Endothelial cell of hepatic sinusoid (primary cell): Measurements from ENCODE around the gene PIK3C2B.
"Not testable (repeated sequence)": the region's sequence is repeated elsewhere in the genome, so short reads cannot be mapped to it uniquely, and the experiment has no call there.

Experiments
- in situ Hi-C: cut with HindIII; loops from 2 replicates; pipeline ENCODE4 v1.10.0; 2017; ENCODE audit warnings: low sequenced_read_pairs

Gene PIK3C2B, protein sequence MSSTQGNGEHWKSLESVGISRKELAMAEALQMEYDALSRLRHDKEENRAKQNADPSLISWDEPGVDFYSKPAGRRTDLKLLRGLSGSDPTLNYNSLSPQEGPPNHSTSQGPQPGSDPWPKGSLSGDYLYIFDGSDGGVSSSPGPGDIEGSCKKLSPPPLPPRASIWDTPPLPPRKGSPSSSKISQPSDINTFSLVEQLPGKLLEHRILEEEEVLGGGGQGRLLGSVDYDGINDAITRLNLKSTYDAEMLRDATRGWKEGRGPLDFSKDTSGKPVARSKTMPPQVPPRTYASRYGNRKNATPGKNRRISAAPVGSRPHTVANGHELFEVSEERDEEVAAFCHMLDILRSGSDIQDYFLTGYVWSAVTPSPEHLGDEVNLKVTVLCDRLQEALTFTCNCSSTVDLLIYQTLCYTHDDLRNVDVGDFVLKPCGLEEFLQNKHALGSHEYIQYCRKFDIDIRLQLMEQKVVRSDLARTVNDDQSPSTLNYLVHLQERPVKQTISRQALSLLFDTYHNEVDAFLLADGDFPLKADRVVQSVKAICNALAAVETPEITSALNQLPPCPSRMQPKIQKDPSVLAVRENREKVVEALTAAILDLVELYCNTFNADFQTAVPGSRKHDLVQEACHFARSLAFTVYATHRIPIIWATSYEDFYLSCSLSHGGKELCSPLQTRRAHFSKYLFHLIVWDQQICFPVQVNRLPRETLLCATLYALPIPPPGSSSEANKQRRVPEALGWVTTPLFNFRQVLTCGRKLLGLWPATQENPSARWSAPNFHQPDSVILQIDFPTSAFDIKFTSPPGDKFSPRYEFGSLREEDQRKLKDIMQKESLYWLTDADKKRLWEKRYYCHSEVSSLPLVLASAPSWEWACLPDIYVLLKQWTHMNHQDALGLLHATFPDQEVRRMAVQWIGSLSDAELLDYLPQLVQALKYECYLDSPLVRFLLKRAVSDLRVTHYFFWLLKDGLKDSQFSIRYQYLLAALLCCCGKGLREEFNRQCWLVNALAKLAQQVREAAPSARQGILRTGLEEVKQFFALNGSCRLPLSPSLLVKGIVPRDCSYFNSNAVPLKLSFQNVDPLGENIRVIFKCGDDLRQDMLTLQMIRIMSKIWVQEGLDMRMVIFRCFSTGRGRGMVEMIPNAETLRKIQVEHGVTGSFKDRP (N-terminal part only)

GRCh38 chr1:204494281-204495077 is at the start of gene PIK3C2B:
PIK3C2B (minus strand) TSS chr1:204494805; CDS start chr1:204469802, 25,003 bp downstream.
- in situ Hi-C loops, result no loop called here

GRCh38 chr1:204544321-204544720 is 49.7 kb upstream of the PIK3C2B start:
- in situ Hi-C loops, result loop anchor here (5.0 kb wide), 1 partner anchor 73 kb away; no protein-coding TSS in a partner anchor

DNA sequence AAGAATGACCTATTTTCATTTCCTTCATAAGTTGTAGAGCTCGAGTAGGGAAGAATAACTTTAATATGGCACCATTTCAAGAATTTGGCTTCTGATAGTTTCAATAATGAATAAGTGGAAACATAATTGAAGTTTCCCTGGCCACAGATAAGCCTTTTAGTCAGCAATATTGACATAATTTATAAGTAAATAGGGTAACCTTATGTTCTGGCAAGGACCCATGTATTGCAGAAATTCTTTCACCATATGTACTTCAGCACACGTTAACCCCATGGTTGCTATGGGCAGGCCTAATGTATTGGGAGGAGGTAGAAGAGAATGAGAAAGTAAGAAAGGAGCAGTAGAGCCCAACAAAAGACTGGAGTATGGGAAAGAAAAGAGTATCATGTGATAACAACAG is 47.0 kb upstream of the PIK3C2B start:
- in situ Hi-C loops, result loop anchor here (5.0 kb wide), 1 partner anchor 76 kb away; no protein-coding TSS in a partner anchor

DNA sequence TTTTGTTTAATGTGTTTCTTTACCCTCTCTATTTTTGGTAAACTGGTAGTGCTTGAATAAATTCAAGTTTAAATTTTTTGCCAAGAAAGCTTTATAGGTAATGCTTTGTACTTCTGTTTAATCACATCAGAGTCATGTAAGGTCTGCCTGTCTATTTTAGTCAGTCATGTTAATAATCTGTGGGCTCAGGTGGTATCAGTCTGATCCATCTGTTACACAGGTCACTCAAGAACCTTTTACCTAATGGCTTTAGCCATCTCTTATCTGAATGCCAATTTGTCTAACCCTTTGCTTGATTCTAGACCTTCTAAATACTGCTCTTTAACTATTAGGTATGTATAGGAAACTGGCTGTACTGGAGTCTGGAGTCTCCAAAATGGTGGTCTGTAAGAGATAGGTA is 38.2 kb upstream of the PIK3C2B start:
- in situ Hi-C loops, result no loop called here

DNA sequence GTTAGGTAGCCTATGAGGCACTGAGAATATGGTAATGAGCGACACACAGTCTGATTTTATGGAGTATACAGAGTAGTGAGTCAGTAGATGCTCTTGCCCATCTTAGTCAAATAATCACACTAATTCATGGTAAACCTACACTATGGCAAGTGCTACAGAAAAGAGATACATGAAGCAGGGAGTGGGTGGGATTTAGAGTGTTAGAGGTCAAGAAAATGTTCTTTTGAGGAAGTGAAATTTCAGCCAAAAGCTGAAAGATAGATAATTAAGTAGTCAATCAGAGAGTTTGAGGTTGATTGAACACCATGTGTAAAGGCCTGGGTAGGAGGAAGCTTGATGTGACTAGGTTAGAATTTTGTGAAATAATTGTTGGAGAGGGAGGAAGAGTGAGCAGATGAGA is 36.3 kb upstream of the PIK3C2B start:
- in situ Hi-C loops, result no loop called here

- in situ Hi-C loops, result no loop called here
Measured at GRCh38 chr1:204529371-204529895, 34.8 kb upstream of the PIK3C2B start.

DNA sequence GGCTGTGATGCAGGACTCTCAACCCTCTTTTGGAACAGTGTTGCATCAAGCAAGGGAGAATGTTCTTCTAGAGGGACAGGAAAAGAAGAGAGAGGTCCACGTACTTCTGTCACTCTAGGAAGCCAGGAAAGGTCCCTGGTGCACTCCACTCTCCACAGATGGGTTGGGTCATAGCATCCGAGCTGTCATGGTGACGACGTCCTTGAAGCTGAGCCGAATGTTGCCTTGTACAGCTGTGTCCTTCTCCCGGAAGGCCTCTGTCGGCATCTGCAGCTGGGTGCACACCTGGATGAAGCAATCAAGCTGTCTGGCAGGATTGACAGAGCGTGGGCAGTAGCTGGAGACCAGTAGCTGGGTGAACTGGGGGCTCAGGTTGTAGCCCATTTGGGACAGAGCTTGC is 34.1 kb upstream of the PIK3C2B start:
- in situ Hi-C loops, result no loop called here

GRCh38 chr1:204528241-204528640 is 33.6 kb upstream of the PIK3C2B start:
- in situ Hi-C loops, result no loop called here

DNA sequence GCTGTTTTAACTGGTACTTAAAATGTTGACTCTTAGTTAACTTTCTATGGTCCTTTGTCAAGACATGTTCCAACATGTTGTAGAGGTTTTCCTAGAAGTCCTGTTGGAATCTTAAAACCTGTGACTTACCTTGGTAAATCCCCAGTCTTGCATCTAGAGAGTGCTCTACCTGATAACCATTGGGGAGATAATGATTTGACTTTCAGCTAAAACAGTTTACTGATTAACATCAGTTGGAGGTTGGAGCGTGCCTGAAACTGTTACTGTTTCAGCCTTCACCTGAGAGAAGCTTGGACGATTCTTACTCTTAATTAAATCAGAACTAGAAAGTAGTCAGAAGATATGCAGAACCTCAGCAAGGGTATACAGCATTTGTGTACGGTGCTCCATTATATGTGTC is 30.4 kb upstream of the PIK3C2B start:
- in situ Hi-C loops, result no loop called here

DNA sequence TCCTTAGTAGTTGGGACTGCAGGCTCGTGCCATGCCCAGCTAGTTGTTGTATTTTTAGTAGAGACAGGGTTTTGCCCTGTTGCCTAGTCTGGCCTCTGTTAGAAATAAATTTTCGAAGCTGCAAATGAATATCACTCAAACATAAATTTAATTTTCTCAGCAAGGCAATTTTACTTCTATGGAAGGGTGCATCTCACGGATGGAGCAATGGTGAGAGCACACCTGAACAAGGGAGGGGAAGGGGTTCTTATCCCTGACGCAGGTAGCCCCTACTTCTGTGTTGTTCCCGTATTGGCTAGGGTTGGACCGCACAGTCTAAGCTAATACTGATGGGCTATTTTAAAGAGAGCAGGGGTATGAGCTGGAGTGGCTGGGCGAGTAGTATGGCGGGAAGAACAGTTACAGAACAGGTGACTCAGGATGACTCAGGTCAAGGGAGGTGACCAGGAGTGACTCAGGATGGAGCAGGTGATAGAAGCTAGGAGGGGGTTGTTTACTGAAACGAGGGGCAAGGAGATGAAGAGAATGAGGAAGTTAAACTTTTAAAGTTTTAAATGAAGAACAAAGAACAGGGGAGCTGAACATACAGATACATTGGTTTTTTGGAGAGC is 29.1 kb upstream of the PIK3C2B start:
- in situ Hi-C loops, result no loop called here

DNA sequence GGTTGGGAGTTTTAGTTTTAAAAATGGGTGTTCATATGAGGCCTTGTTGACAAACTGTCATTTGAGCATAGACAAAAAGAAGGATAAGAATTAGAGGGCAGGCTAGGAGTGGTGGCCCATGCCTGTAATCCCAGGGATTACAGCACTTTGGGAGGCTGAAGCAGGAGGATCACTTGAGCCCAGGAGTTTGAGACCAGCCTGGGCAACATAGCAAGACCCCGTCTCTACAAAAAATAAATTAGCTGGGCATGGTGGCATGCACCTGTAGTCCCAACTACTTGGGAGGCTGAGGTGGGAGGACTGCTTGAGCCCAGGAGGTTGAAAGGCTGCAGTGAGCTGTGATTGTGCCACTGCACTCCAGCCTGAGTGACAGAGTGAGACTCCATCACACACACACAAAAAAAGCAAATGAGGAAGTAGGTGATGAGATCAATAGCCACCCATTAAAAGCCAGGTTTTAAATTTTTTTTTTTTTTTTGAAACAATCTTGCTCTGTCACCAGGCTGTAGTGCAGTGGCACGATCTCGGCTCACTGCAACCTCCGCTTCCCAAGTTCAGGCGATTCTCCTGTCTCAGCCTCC is 27.4 kb upstream of the PIK3C2B start:
- in situ Hi-C loops, result not testable (repeated sequence)

- in situ Hi-C loops, result no loop called here
Measured at GRCh38 chr1:204520834-204521709, 26.5 kb upstream of the PIK3C2B start.

- in situ Hi-C loops, result not testable (repeated sequence)
Measured at GRCh38 chr1:204517382-204517781, 22.8 kb upstream of the PIK3C2B start.

- in situ Hi-C loops, result no loop called here
Measured at GRCh38 chr1:204516180-204516879, 21.7 kb upstream of the PIK3C2B start, which contains the start of gene MDM4. MDM4 (plus strand) TSS chr1:204516406; CDS start chr1:204525519, 9,113 bp downstream.

- in situ Hi-C loops, result no loop called here
Measured at GRCh38 chr1:204514828-204515227, 20.2 kb upstream of the PIK3C2B start.

- in situ Hi-C loops, result no loop called here
Measured at GRCh38 chr1:204513117-204513716, 18.6 kb upstream of the PIK3C2B start.

DNA sequence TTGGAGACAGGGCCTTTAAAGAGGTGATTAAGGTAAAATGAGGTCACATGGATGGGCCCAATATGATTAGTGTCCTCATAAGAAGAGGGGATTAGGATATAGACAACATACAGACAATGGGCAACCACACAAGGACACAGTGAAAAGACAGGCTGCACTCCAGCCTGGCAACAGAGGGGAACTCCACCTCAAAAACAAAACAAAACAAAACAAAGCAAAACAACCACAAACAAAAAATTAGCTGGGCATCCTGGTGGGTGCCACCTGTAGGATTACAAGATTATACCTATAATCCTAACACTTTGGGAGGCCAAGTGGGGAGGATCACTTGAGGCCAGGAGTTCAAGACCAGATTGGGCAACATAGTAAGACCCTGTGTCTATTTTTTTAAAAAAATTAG is 16.8 kb upstream of the PIK3C2B start:
- in situ Hi-C loops, result no loop called here
